ENCODE data around the gene C1orf53. TPM values are rescaled to one million over a fixed set of nuclear protein-coding genes. Genes with fewer than 3 reads are reported as not detected.

The C1orf53 gene
- total RNA-seq, 1 experiment from 2014 or later = 1.4 TPM

- H3K4me1 ChIP-seq (ENCODE audit: insufficient read depth, low read length) = no peaks in the 10 kb centered on the region; the same call in 1 of the 2 replicates
- no peaks in the 10 kb centered on the region for H3K79me2 ChIP-seq (ENCODE audit: insufficient read depth, low read length)
- H2BK12ac ChIP-seq (ENCODE audit: insufficient read length, low read depth, low read length) = no peak overlapping the region
- Mint-ChIP-seq H3K36me3 (ENCODE audit: insufficient read depth in 1 of 3, low read depth in 3 of 3) (no peaks in the 10 kb centered on the region), H3K9me3 (peaks cover 0 to 3% of the 10 kb centered on the region in 2 experiments; a peak in 1 of 5 replicates), H3K4me3 (no peak overlapping the region), H3K4me1 (peaks cover 4 to 8% of the 10 kb centered on the region in 2 experiments), H3K27ac (no peak overlapping the region), H3K27me3 (ENCODE audit: low read depth) (no peaks in the 10 kb centered on the region; the same call in 1 of the 2 replicates)
- H2BK15ac ChIP-seq (ENCODE audit: low read depth, low read length) = no peak overlapping the region
- no CpG with 5 or more reads among the region's 3 CpGs for WGBS (ENCODE audit: extremely low coverage, insufficient read length, low lambda C conversion rate)
- no peak overlapping the region for H3K18ac ChIP-seq (ENCODE audit: insufficient read length, low read depth, low read length)
- no peak overlapping the region for H2AFZ ChIP-seq (ENCODE audit: low read length)
- H3K27me3 ChIP-seq (ENCODE audit: insufficient read depth, low read length) = no peaks in the 10 kb centered on the region
- no peak overlapping the region for H3K27ac ChIP-seq (ENCODE audit: insufficient read length, low read depth, low read length)
- no peak overlapping the region for H3T11ph ChIP-seq (ENCODE audit: low read length)
- H3K56ac ChIP-seq (ENCODE audit: insufficient read length, low read depth, low read length) = no peak overlapping the region
- no peak overlapping the region for H4K91ac ChIP-seq (ENCODE audit: insufficient read length, low read depth, low read length)
- TF ChIP-seq, protein P1, sequence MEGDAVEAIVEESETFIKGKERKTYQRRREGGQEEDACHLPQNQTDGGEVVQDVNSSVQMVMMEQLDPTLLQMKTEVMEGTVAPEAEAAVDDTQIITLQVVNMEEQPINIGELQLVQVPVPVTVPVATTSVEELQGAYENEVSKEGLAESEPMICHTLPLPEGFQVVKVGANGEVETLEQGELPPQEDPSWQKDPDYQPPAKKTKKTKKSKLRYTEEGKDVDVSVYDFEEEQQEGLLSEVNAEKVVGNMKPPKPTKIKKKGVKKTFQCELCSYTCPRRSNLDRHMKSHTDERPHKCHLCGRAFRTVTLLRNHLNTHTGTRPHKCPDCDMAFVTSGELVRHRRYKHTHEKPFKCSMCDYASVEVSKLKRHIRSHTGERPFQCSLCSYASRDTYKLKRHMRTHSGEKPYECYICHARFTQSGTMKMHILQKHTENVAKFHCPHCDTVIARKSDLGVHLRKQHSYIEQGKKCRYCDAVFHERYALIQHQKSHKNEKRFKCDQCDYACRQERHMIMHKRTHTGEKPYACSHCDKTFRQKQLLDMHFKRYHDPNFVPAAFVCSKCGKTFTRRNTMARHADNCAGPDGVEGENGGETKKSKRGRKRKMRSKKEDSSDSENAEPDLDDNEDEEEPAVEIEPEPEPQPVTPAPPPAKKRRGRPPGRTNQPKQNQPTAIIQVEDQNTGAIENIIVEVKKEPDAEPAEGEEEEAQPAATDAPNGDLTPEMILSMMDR (conservative IDR thresholded peaks at IDR 0.05) = no peak
- H3K9me3 ChIP-seq (ENCODE audit: control insufficient read depth, low read depth, low read length) = no peaks in the 10 kb centered on the region
- no peak overlapping the region for H4K8ac ChIP-seq (replicated peaks; ENCODE audit: insufficient read length, low read depth, low read length)
- no peak overlapping the region for H2BK120ac ChIP-seq (ENCODE audit: low read depth, low read length, poor library complexity, severe bottlenecking)
- H2BK5ac ChIP-seq (ENCODE audit: insufficient read length, low read length) = no peak overlapping the region
- H2BK20ac ChIP-seq (ENCODE audit: low read depth, low read length, poor library complexity, severe bottlenecking) = no peak overlapping the region
- no peak overlapping the region for H3K4ac ChIP-seq (ENCODE audit: low read depth, low read length)
- H3K23ac ChIP-seq (ENCODE audit: insufficient read length, low read depth, low read length) = no peak overlapping the region
- no peaks in the 10 kb centered on the region for H3K23me2 ChIP-seq (ENCODE audit: insufficient read length, low read depth, low read length, poor library complexity, severe bottlenecking)
- no peak overlapping the region for H3K4me2 ChIP-seq (ENCODE audit: insufficient read depth, insufficient read length, low read length)
- no peaks in the 10 kb centered on the region for H3K79me1 ChIP-seq (ENCODE audit: insufficient read depth, low read depth, low read length, poor library complexity, severe bottlenecking)
- no peaks in the 10 kb centered on the region for H4K20me1 ChIP-seq (ENCODE audit: control insufficient read depth, insufficient read depth, insufficient read length)
- H4K5ac ChIP-seq (ENCODE audit: insufficient read length, low read depth, low read length) = no peak overlapping the region
- H2AK5ac ChIP-seq (ENCODE audit: insufficient read length, low read length) = no peak overlapping the region
- H3K9ac ChIP-seq (ENCODE audit: extremely low read depth, insufficient read length, low read length) = no peak overlapping the region
- no peak for DNase-seq
- H3K14ac ChIP-seq (ENCODE audit: insufficient read depth, low read length) = no peak overlapping the region
These were observed 40.2 kb upstream of the C1orf53 start for GRCh38 chr1:197862221-197862620.
